Breast epithelium (tissue), 4 donors: ENCODE results near the gene NCKAP5. TPM values are rescaled to one million over a fixed set of nuclear protein-coding genes. Genes with fewer than 3 reads are reported as not detected.

Experiments
- DNase-seq, 2 donors: peaks; one replicate each; pipeline ENCODE4 v3.0.0-alpha.2; 2019; ENCODE audit warnings: low spot score in 2 of 2
- H3K27ac ChIP-seq, 2 donors: fragments of 200-600 bp; sonication (generic) in 1 of 2; one replicate each; pipeline ENCODE4 v1.5.1; 2016 to 2019; ENCODE audit warnings: mild to moderate bottlenecking in 1 of 2
- H3K27me3 ChIP-seq, 2 donors: fragments of 200-600 bp; sonication (generic) in 1 of 2; one replicate each; pipeline versions ENCODE4 v1.5.1 to v1.6.0; 2017 to 2019; ENCODE audit warnings: control low read depth in 1 of 2, mild to moderate bottlenecking in 1 of 2
- H3K36me3 ChIP-seq: fragments of 200-600 bp; one replicate; pipeline ENCODE4 v1.5.1; 2019
- H3K4me1 ChIP-seq, 2 donors: fragments of 200-600 bp; sonication (generic); one replicate each; pipeline ENCODE4 v1.5.1; 2016 to 2019; ENCODE audit warnings: control low read depth in 1 of 2
- H3K4me3 ChIP-seq, 3 donors: fragments of 200-600 bp; sonication (generic); 1 replicate in 2 of 3; 2 replicates in 1 of 3; pipeline ENCODE4 v1.5.1; 2016 to 2019; ENCODE audit warnings: mild to moderate bottlenecking in 3 of 3, moderate library complexity in 2 of 3
- H3K9me3 ChIP-seq, 2 donors: fragments of 200-600 bp; sonication (generic) in 1 of 2; one replicate each; pipeline ENCODE4 v1.5.1; 2016 to 2019; ENCODE audit warnings: control low read depth in 1 of 2
- CTCF ChIP-seq, 3 donors: fragments of 450-650 bp; IDR thresholded peaks; one replicate each; pipeline ENCODE4 v1.5.1; 2016 to 2017; ENCODE audit warnings: antibody characterized with exemption in 3 of 3, mild to moderate bottlenecking in 3 of 3, moderate library complexity in 3 of 3
- POLR2A ChIP-seq: fragments of 450-650 bp; IDR thresholded peaks from one replicate; pipeline ENCODE4 v1.6.1; 2016; ENCODE audit warnings: antibody characterized with exemption, mild to moderate bottlenecking, moderate library complexity
- POLR2AphosphoS5 ChIP-seq, 3 donors: sonication (generic); formaldehyde crosslinking; IDR thresholded peaks; one replicate each; pipeline ENCODE4 v1.6.1; 2017; ENCODE audit warnings: antibody characterized with exemption in 3 of 3
- intact Hi-C: fragments of 100-400 bp; cut with DNase I; formaldehyde crosslinking; loops from one replicate; pipeline ENCODE4 v1.15.1; 2023; ENCODE audit warnings: low total_unique reads
- total RNA-seq, 3 donors: library from RNA; depleted of rRNA; stranded (reverse); fragments of >200 nt; gene quantifications; one replicate each; pipeline ENCODE4 v1.1.0, GENCODE V29; 2016

The NCKAP5 gene
- total RNA-seq, 3 donors from 2014 or later: 1.1 to 10.5 (median 6.1) TPM

GRCh38 chr2:133504566-133505505 lies 63.4 kb downstream of the NCKAP5 start:
- DNase-seq: peak; percentile 56 to 68
- Histone ChIP-seq H3K27ac (peak overlapping the region; percentile 50 to 52), H3K36me3 (no peaks in the 10 kb centered on the region), H3K4me1 (peaks cover 7 to 12% of the 10 kb centered on the region in 2 donors), H3K9me3 (no peaks in the 10 kb centered on the region), H3K27me3 (no peaks in the 10 kb centered on the region), H3K4me3 (no peak overlapping the region)
- intact Hi-C loops: no loop called here
- TF ChIP-seq POLR2A (no peak), CTCF (IDR thresholded peaks at IDR 0.05) (no peak), POLR2AphosphoS5 (IDR thresholded peaks at IDR 0.05) (peak in 1 of 3 donors; percentile 22)

- Histone ChIP-seq H3K4me3 (no peak overlapping the region), H3K27ac (peak overlapping the region; percentile 5 to 52), H3K9me3 (no peaks in the 10 kb centered on the region), H3K36me3 (no peaks in the 10 kb centered on the region), H3K27me3 (no peaks in the 10 kb centered on the region), H3K4me1 (peaks cover 7 to 12% of the 10 kb centered on the region in 2 donors)
- DNase-seq: no peak
- TF ChIP-seq CTCF (IDR thresholded peaks at IDR 0.05) (no peak), POLR2A (no peak)
- intact Hi-C loops: no loop called here
Observed at GRCh38 chr2:133503927-133504326, 64.3 kb downstream of the NCKAP5 start.

GRCh38 chr2:133503323-133503722 lies 64.9 kb downstream of the NCKAP5 start:
- Histone ChIP-seq H3K36me3 (no peaks in the 10 kb centered on the region), H3K4me3 (no peak overlapping the region), H3K27ac (no peak overlapping the region), H3K9me3 (no peaks in the 10 kb centered on the region), H3K27me3 (no peaks in the 10 kb centered on the region), H3K4me1 (peaks cover 7 to 12% of the 10 kb centered on the region in 2 donors)
- intact Hi-C loops: no loop called here
- TF ChIP-seq POLR2AphosphoS5 (IDR thresholded peaks at IDR 0.05) (no peak), POLR2A (no peak)
- no peak for DNase-seq

- intact Hi-C loops: no loop called here
- H3K9me3 ChIP-seq: no peaks in the 10 kb centered on the region
- H3K36me3 ChIP-seq: no peaks in the 10 kb centered on the region
- DNase-seq: no peak
- no peaks in the 10 kb centered on the region for H3K27me3 ChIP-seq
- H3K4me1 ChIP-seq: peaks cover 7 to 12% of the 10 kb centered on the region in 2 donors
- no peak overlapping the region for H3K27ac ChIP-seq
- no peak overlapping the region for H3K4me3 ChIP-seq
- TF ChIP-seq POLR2A (no peak), POLR2AphosphoS5 (IDR thresholded peaks at IDR 0.05) (no peak), CTCF (IDR thresholded peaks at IDR 0.05) (no peak)
Observed at GRCh38 chr2:133502678-133503077, 65.6 kb downstream of the NCKAP5 start.

- Histone ChIP-seq H3K9me3 (no peaks in the 10 kb centered on the region), H3K4me1 (peaks cover 7 to 12% of the 10 kb centered on the region in 2 donors), H3K27me3 (no peaks in the 10 kb centered on the region), H3K36me3 (no peaks in the 10 kb centered on the region), H3K4me3 (no peak overlapping the region), H3K27ac (no peak overlapping the region)
- DNase-seq: no peak
- TF ChIP-seq POLR2A: no peak
- TF ChIP-seq POLR2AphosphoS5 (IDR thresholded peaks at IDR 0.05): no peak
- no peak for TF ChIP-seq CTCF (IDR thresholded peaks at IDR 0.05)
- intact Hi-C loops: no loop called here
Observed at GRCh38 chr2:133500917-133501316, 67.3 kb downstream of the NCKAP5 start.
